Ovary (tissue), 9 donors: ENCODE results near the gene PSTPIP1. TPM values are rescaled to one million over a fixed set of nuclear protein-coding genes. Genes with fewer than 3 reads are reported as not detected.

Source experiments
- DNase-seq, 5 donors: peaks; one replicate each; pipeline ENCODE4 v3.0.0-alpha.2; 2019 to 2020
- H3K27ac ChIP-seq, 2 donors: fragments of 200-600 bp; one replicate each; pipeline versions ENCODE4 v1.5.1 to v1.8.0; 2019 to 2022
- H3K27me3 ChIP-seq: fragments of 200-600 bp; one replicate; pipeline ENCODE4 v1.8.0; 2022
- H3K36me3 ChIP-seq: fragments of 200-600 bp; sonication (generic); one replicate; pipeline ENCODE4 v1.5.1; 2019
- H3K4me1 ChIP-seq: one replicate; pipeline ENCODE4 v1.8.1; 2013; ENCODE audit warnings: mild to moderate bottlenecking, moderate library complexity; ENCODE audit not compliant: insufficient read depth
- H3K4me3 ChIP-seq: fragments of 200-600 bp; sonication (generic); one replicate; pipeline ENCODE4 v1.5.1; 2017
- H3K9me3 ChIP-seq, 2 donors: fragments of 200-600 bp in 1 of 2; sonication (generic) in 1 of 2; one replicate each; pipeline versions ENCODE4 v1.5.1 to v1.8.1; 2013 to 2019; ENCODE audit warnings: mild to moderate bottlenecking in 1 of 2, moderate library complexity in 1 of 2
- EP300 ChIP-seq: sonication (generic); formaldehyde crosslinking; IDR thresholded peaks from one replicate; pipeline ENCODE4 v1.6.1; 2017; ENCODE audit warnings: antibody characterized with exemption
- POLR2A ChIP-seq: fragments of 450-650 bp; IDR thresholded peaks from one replicate; pipeline ENCODE4 v1.6.1; 2017; ENCODE audit warnings: antibody characterized with exemption, mild to moderate bottlenecking, moderate library complexity
- WGBS, 3 donors: extraction: QIAGEN DNeasy Blood & Tissue Kit in 1 of 3; methylation state at CpG; one replicate each; pipeline versions ENCODE4 v1.1.5 to v1.1.7; 2013 to 2017; 5-methylcytosine and 5-hydroxymethylcytosine counted together
- intact Hi-C, 4 donors: fragments of 100-400 bp; cut with DNase I; formaldehyde crosslinking; loops; one replicate each; pipeline versions ENCODE4 v1.11.0 to v1.15.1; 2022 to 2023
- polyA plus RNA-seq, 2 donors: library from polyadenylated mRNA; stranded (reverse); fragments of 200-250 nt in 1 of 2; fragments of 350-450 nt in 1 of 2; fragmentation: Illumina TruSeq in 1 of 2; extraction: RNeasy Lipid Tissue Mini Kit (QIAGEN cat#74804) in 1 of 2; gene quantifications; one replicate each; pipeline ENCODE4 v1.2.3, GENCODE V29; 2013 to 2014
- total RNA-seq, 7 donors: library from RNA; depleted of rRNA in 2 of 7; stranded (reverse); fragments of >200 nt in 2 of 7; fragmentation: NEBNext Ultra II Directional in 3 of 7; extraction: Animal tissue kit (Norgen Biotek cat#: 25700) in 3 of 7; gene quantifications; one replicate each; pipeline versions ENCODE4 v1.1.0 to v1.2.4, GENCODE V29; 2016 to 2023
- TF ChIP-seq, protein P1 (sequence below), 3 donors: fragments of 450-650 bp in 2 of 3; fragments of 200-600 bp in 1 of 3; IDR thresholded peaks; one replicate each; pipeline versions ENCODE4 v1.5.1 to v1.8.0; 2016 to 2022; ENCODE audit warnings: antibody characterized with exemption in 3 of 3, mild to moderate bottlenecking in 1 of 3
- donor health status: DM: no; HTN: no; CAD: no; lungs with moderate emphysema.
- donor health status: DM: no; HTN: no; CAD: no.
- donor health status: Bipolar disorder and iron deficiency.
- donor health status: DM: yes; HTN: yes; CAD: no.
- donor health status: DM: no; HTN: no; CAD: no.
- donor health status: DM: yes; HTN: yes; CAD: no.

Gene PSTPIP1
- total and polyA plus RNA-seq, 9 donors: 1.4 to 10.9 (median 2.5) TPM

DNA sequence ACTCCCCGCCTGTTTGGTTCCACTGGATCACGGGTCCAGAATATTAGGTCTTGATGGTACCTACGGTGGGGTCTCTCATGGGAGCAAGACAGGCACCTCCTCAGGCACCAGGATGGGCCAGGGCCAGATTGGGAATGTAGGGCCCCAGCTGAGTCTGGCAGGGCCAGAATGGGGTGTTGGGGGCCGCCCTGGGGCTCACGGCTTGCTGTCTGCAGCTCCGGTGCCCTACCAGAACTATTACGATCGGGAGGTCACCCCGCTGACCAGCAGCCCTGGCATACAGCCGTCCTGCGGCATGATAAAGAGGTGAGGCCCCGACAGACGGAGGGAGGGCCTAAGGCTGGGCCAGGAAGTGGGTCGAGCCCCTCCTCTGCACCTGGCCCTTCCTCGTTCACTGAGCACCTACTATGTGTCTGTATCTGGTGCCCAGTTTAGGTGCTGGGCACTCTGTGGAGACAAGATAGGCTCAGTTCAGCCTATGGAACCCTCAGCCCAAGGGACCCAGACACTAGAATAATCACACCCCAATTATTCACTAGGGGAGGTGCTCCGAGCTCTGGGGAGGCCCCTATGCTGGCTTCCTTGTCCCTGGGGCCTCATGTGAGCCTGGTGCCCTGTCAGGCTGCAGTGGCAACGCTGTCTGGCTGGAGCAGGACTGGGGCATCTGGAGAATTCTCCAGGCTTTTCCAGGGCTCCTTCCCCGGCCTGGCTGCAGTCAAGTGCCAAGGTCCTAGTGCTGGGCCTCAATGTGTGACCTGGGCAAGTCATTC lies 37.9 kb downstream of the PSTPIP1 start:
- TF ChIP-seq, protein P1, sequence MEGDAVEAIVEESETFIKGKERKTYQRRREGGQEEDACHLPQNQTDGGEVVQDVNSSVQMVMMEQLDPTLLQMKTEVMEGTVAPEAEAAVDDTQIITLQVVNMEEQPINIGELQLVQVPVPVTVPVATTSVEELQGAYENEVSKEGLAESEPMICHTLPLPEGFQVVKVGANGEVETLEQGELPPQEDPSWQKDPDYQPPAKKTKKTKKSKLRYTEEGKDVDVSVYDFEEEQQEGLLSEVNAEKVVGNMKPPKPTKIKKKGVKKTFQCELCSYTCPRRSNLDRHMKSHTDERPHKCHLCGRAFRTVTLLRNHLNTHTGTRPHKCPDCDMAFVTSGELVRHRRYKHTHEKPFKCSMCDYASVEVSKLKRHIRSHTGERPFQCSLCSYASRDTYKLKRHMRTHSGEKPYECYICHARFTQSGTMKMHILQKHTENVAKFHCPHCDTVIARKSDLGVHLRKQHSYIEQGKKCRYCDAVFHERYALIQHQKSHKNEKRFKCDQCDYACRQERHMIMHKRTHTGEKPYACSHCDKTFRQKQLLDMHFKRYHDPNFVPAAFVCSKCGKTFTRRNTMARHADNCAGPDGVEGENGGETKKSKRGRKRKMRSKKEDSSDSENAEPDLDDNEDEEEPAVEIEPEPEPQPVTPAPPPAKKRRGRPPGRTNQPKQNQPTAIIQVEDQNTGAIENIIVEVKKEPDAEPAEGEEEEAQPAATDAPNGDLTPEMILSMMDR (IDR thresholded peaks at IDR 0.05): no peak
- no peak for TF ChIP-seq EP300
- TF ChIP-seq POLR2A: no peak
- H3K27me3 ChIP-seq: no peaks in the 10 kb centered on the region
- DNase-seq: peak in 1 of 5 donors; percentile 15
- H3K4me3 ChIP-seq: no peak overlapping the region
- peaks cover 4% of the 10 kb centered on the region for H3K4me1 ChIP-seq
- H3K9me3 ChIP-seq: no peaks in the 10 kb centered on the region
- no peaks in the 10 kb centered on the region for H3K36me3 ChIP-seq
- 57 to 74% (median 60%) methylated on average over 18 of the region's 18 CpGs for WGBS, 3 donors
- H3K27ac ChIP-seq: no peak overlapping the region
- intact Hi-C loops: loop anchor here in 1 of 4 donors (10.0 kb wide), 1 partner anchor 72 kb away; no protein-coding TSS in a partner anchor

DNA sequence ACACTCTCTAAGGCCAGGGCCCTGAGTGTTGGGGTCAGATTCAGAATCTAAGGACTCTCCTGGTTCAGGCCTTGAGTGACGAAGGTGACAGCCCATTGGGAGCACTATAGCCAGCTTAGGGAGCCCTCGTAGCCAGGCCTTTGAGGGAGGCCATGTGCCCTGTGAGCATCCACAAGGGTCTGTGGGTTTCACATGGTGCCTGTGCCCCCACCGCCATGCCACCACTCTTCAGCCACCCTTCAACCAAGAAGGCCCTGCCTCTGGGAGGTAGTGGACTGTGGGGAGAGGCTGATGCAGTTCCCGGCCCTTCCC lies 38.4 kb downstream of the PSTPIP1 start:
- H3K4me1 ChIP-seq: peaks cover 3% of the 10 kb centered on the region
- intact Hi-C loops: loop anchor here in 1 of 4 donors (10.0 kb wide), 1 partner anchor 71 kb away; no protein-coding TSS in a partner anchor
- DNase-seq: no peak
- H3K36me3 ChIP-seq: no peaks in the 10 kb centered on the region
- TF ChIP-seq, protein P1 (IDR thresholded peaks at IDR 0.05): no peak
- TF ChIP-seq POLR2A: no peak
- TF ChIP-seq EP300: no peak
- no peaks in the 10 kb centered on the region for H3K9me3 ChIP-seq
- WGBS, 3 donors: 83 to 92% (median 86%) methylated on average over 4 of the region's 4 CpGs
- H3K27me3 ChIP-seq: no peaks in the 10 kb centered on the region
- no peak overlapping the region for H3K4me3 ChIP-seq
- no peak overlapping the region for H3K27ac ChIP-seq

DNA sequence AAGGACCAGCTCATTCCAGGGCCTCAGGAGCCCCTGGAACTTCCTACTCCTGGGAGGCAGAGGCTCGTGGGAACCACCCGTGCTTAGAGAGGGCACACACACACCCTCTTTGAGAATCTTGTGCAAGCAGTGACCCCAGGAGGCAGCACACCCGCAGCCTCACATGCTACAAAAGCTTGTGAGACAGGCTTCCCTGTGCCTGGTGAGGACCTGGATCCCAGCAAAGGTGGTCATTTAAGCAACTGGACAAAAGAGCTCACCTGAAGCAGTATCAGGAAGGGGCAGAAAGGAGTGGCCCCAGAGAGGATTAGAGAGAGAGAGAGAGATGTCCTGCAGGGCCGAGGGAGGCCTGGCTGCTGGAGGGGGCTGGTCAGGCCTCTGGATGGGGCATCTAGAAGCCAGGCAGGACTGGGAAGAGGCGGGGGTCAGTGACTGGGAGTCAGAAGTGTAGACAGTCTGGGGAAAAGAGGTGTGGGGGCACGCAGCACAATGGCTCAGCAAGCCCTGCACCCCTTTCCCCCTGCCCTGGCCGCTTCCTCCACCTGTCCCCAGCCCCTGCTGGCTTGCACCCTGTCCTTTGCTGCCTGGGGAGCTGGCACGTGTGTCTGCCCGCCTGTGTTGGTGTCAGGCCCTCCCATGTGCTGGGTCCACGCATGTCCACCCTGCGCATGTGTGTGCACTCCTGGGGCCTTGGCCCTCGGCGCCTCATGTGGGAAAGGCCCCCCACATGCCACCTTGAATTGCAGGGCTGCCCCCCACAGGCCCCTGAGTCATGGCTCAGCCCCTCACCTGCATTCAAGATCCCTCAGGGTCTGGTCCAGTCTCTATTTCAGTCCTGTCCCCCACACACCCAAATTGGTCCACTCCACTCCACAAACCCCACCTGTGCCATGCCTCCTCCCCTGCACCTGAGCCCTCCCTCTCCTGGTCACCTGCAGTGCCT lies 39.1 kb downstream of the PSTPIP1 start:
- no peaks in the 10 kb centered on the region for H3K27me3 ChIP-seq
- H3K4me1 ChIP-seq: no peaks in the 10 kb centered on the region
- no peak overlapping the region for H3K27ac ChIP-seq
- no peaks in the 10 kb centered on the region for H3K9me3 ChIP-seq
- 63 to 69% (median 64%) methylated on average over 13 of the region's 13 CpGs for WGBS, 3 donors
- no peaks in the 10 kb centered on the region for H3K36me3 ChIP-seq
- DNase-seq: peak in 1 of 5 donors; percentile 12
- TF ChIP-seq POLR2A (no peak), EP300 (no peak)
- TF ChIP-seq, protein P1 (IDR thresholded peaks at IDR 0.05): no peak
- no peak overlapping the region for H3K4me3 ChIP-seq
- intact Hi-C loops: loop anchor here in 1 of 4 donors (10.0 kb wide), 1 partner anchor 71 kb away; no protein-coding TSS in a partner anchor

DNA sequence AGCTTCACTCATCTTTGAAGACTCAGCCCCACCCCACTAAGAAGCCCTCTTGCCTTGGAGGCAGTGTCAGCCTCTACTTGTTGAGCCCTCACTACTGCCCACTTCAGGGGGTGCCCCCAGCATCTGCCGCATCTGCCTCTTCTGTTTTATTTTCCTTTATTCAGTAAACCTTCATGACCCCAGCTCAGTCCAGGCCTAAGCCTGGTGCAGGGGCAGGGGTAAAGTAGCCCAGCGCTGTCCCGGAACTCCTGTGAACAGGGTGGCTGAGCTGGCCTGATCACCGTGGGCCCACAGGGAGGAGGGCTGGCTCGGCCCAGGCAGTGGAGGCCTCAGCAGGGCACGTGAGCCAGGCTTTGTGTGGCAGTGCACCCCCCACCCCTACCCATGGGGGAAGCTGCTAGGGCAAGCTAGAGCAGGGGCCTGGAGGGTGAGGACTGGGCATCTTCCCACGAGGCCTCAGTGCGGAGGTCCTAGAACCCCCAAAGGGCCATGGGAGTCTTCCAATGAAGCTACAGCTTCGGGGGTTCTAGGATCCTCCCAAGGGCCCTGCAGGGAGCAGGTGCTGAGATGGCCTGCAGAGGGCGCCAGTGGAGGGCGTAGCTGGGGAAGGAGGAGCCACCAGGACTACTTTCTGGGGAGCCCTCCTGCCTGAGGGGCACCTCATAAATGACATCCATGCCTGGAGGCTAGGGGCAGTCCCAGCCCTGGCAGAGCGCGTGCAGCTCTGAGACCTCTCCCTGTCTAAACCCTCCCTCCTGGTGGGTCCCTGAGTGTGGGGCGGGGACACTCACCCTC lies 40.0 kb downstream of the PSTPIP1 start:
- H3K4me3 ChIP-seq: no peak overlapping the region
- no peaks in the 10 kb centered on the region for H3K36me3 ChIP-seq
- peak overlapping the region in 1 of 2 donors; percentile 15 for H3K27ac ChIP-seq
- H3K4me1 ChIP-seq: no peaks in the 10 kb centered on the region
- 47 to 54% (median 50%) methylated on average over 13 to 14 of the region's 14 CpGs for WGBS, 3 donors
- TF ChIP-seq, protein P1 (IDR thresholded peaks at IDR 0.05): no peak
- no peak for TF ChIP-seq POLR2A
- no peak for TF ChIP-seq EP300
- H3K9me3 ChIP-seq: no peaks in the 10 kb centered on the region
- no peaks in the 10 kb centered on the region for H3K27me3 ChIP-seq
- peak in 4 of 5 donors; percentile 31 to 64 (median 44) for DNase-seq
- intact Hi-C loops: loop anchor here in 1 of 4 donors (10.0 kb wide), 1 partner anchor 70 kb away; no protein-coding TSS in a partner anchor
